HepG2 (cell line): ENCODE data around the gene CXADR. TPM values are rescaled to one million over a fixed set of nuclear protein-coding genes. Genes with fewer than 3 reads are reported as not detected.

Source experiments
- ARNTL ChIP-seq: sonication (generic); formaldehyde crosslinking; IDR thresholded peaks from 2 replicates; pipeline ENCODE4 v1.4.0; 2020; ENCODE audit warnings: mild to moderate bottlenecking, missing genetic modification reagents
- ATF3 ChIP-seq: sonication (generic); formaldehyde crosslinking; IDR thresholded peaks from 2 replicates; pipeline ENCODE4 v1.4.0; 2020; ENCODE audit warnings: missing genetic modification reagents
- ATF4 ChIP-seq, 2 experiments: fragments of 450-650 bp in 1 of 2; sonication (generic) in 1 of 2; formaldehyde crosslinking; IDR thresholded peaks; 2 replicates each; pipeline versions ENCODE4 v1.5.0 to v1.8.0; 2020 to 2022; ENCODE audit warnings: mild to moderate bottlenecking in 1 of 2, missing genetic modification reagents in 1 of 2
- ATRX ChIP-seq: sonication (generic); formaldehyde crosslinking; IDR thresholded peaks from 2 replicates; pipeline ENCODE4 v1.4.0; 2020; ENCODE audit warnings: missing genetic modification reagents, borderline replicate concordance
- BCLAF1 ChIP-seq: fragments of 450-650 bp; IDR thresholded peaks from 2 replicates; pipeline ENCODE4 v1.6.1; 2017; ENCODE audit warnings: mild to moderate bottlenecking
- HDAC1 ChIP-seq: sonication (generic); formaldehyde crosslinking; IDR thresholded peaks from 2 replicates; pipeline ENCODE4 v1.5.1; 2020; ENCODE audit warnings: mild to moderate bottlenecking, missing genetic modification reagents
- HOXD1 ChIP-seq: sonication (generic); formaldehyde crosslinking; IDR thresholded peaks from 2 replicates; pipeline ENCODE4 v1.5.0; 2020; ENCODE audit warnings: missing genetic modification reagents
- MAX ChIP-seq: IDR thresholded peaks from 2 replicates; pipeline ENCODE4 v1.6.1; 2012; ENCODE audit warnings: inconsistent platforms
- MNT ChIP-seq: fragments of 450-650 bp; IDR thresholded peaks from 2 replicates; pipeline ENCODE4 v1.6.1; 2016
- MYPOP ChIP-seq: sonication (generic); formaldehyde crosslinking; IDR thresholded peaks from 2 replicates; pipeline ENCODE4 v1.8.1; 2023; ENCODE audit warnings: mild to moderate bottlenecking, moderate library complexity, missing genetic modification reagents
- PHF5A ChIP-seq: IDR thresholded peaks from one replicate; pipeline ENCODE4 v1.6.1; 2018; ENCODE audit warnings: low read depth, missing genetic modification reagents; ENCODE audit not compliant: unreplicated experiment
- RNF219 ChIP-seq: sonication (generic); formaldehyde crosslinking; IDR thresholded peaks from 2 replicates; pipeline ENCODE4 v1.5.0; 2020; ENCODE audit warnings: mild to moderate bottlenecking, missing genetic modification reagents
- XBP1 ChIP-seq: sonication (generic); formaldehyde crosslinking; IDR thresholded peaks from 2 replicates; pipeline ENCODE4 v1.5.0; 2020; ENCODE audit warnings: missing genetic modification reagents
- ZFAT ChIP-seq: sonication (generic); formaldehyde crosslinking; conservative IDR thresholded peaks from 2 replicates; pipeline ENCODE4 v1.8.1; 2023; ENCODE audit warnings: missing genetic modification reagents, inconsistent platforms
- ZFP41 ChIP-seq: sonication (generic); formaldehyde crosslinking; IDR thresholded peaks from 2 replicates; pipeline ENCODE4 v1.4.0; 2020; ENCODE audit warnings: mild to moderate bottlenecking, missing genetic modification reagents, borderline replicate concordance
- ZNF430 ChIP-seq: sonication (generic); formaldehyde crosslinking; IDR thresholded peaks from 2 replicates; pipeline ENCODE4 v1.9.0; 2021; ENCODE audit warnings: mild to moderate bottlenecking, missing genetic modification reagents
- ZNF446 ChIP-seq: sonication (generic); formaldehyde crosslinking; IDR thresholded peaks from 2 replicates; pipeline ENCODE4 v1.5.0; 2020; ENCODE audit warnings: mild to moderate bottlenecking, missing genetic modification reagents
- ZNF552 ChIP-seq: sonication (generic); formaldehyde crosslinking; IDR thresholded peaks from 2 replicates; pipeline ENCODE4 v1.9.0; 2022; ENCODE audit warnings: missing genetic modification reagents, mild to moderate bottlenecking, borderline replicate concordance
- ZNF7 ChIP-seq: IDR thresholded peaks from 2 replicates; pipeline ENCODE4 v1.6.1; 2016; ENCODE audit warnings: missing biosample characterization, missing genetic modification reagents
- polyA plus RNA-seq, 8 experiments: library from polyadenylated mRNA; depleted of rRNA in 3 of 8; stranded (reverse) in 7 of 8; unstranded in 1 of 8; fragments of >200 nt; fragmentation: Illumina TruSeq in 4 of 8; extraction: Trizol in 4 of 8; gene quantifications; 2 replicates each; pipeline versions ENCODE4 v1.2.1 to v1.2.3, GENCODE V29; 2011 to 2016; ENCODE audit warnings: low read depth in 4 of 8, missing spikeins in 1 of 8, mixed read lengths in 1 of 8; ENCODE audit not compliant: insufficient read depth in 1 of 8
- total RNA-seq, 5 experiments: library from RNA; depleted of rRNA; stranded (reverse); fragments of >200 nt; fragmentation: Illumina TruSeq; extraction: Trizol; gene quantifications; 2 replicates each; pipeline ENCODE4 v1.2.3, GENCODE V29; 2016; ENCODE audit warnings: low read depth in 1 of 5

The CXADR gene
- total and polyA plus RNA-seq, 2 of the 13 experiments (the other 11 are each of a cell fraction or from before 2014, with no cell fraction given) = 86.8 to 110 TPM

GRCh38 chr21:17512253-17513213 lies at the start of gene CXADR (continued):
- TF ChIP-seq RNF219 (CRISPR knock-in tag) = 0 out of 2 replicates have a peak, but pooled peaks have one; percentile 22
- TF ChIP-seq ARNTL (CRISPR knock-in tag) = peak; percentile 79
- TF ChIP-seq PHF5A (CRISPR knock-in tag) = no peak
- 0 out of 2 replicates have a peak, but pooled peaks have one; percentile 3 for TF ChIP-seq MNT
- TF ChIP-seq MYPOP (CRISPR knock-in tag) = peak; percentile 99
- no peak; the same call in 1 of the 2 replicates for TF ChIP-seq ZNF430 (CRISPR knock-in tag)
- TF ChIP-seq ATRX (CRISPR knock-in tag) = no peak
- no peak for TF ChIP-seq XBP1 (CRISPR knock-in tag)
- no peak for TF ChIP-seq ATF4 (CRISPR knock-in tag; IDR thresholded peaks at IDR 0.05)
- TF ChIP-seq ATF3 (CRISPR knock-in tag) = peak; percentile 28; the same call in 1 of the 2 replicates
- peak; percentile 41; the same call in 1 of the 2 replicates for TF ChIP-seq MAX
- no peak for TF ChIP-seq BCLAF1
- TF ChIP-seq ZNF552 (CRISPR knock-in tag) = peak; percentile 47; the same call in 1 of the 2 replicates
- no peak for TF ChIP-seq ZFP41 (CRISPR knock-in tag)
- TF ChIP-seq ZNF446 (CRISPR knock-in tag) = no peak
- no peak for TF ChIP-seq HOXD1 (CRISPR knock-in tag)
- TF ChIP-seq ZFAT = no peak
- TF ChIP-seq HDAC1 (CRISPR knock-in tag) = peak; percentile 89
- TF ChIP-seq ZNF7 (CRISPR knock-in tag) = peak; percentile 2; the same call in 1 of the 2 replicates
